ENCODE data around the gene PRKCA.
"Not testable (repeated sequence)": the region's sequence is repeated elsewhere in the genome, so short reads cannot be mapped to it uniquely, and the experiment has no call there.

Gene PRKCA

GRCh38 chr17:66722341-66722740 is 419.9 kb downstream of the PRKCA start:
- H3K27ac ChIP-seq (ENCODE audit: low read length): no peak overlapping the region
- no peaks in the 10 kb centered on the region for H3K9me3 ChIP-seq (ENCODE audit: insufficient read depth, low read length)
- 0 out of 2 replicates have a peak, but pooled peaks cover 2% of the 10 kb centered on the region for H3K4me1 ChIP-seq (ENCODE audit: low read length)
- no peaks in the 10 kb centered on the region for H3K36me3 ChIP-seq (replicated peaks; ENCODE audit: low read depth, low read length)
- no peak for TF ChIP-seq CTCF (IDR thresholded peaks at IDR 0.05; ENCODE audit: low read depth, low read length)
- TF ChIP-seq EZH2phosphoT487 (IDR thresholded peaks at IDR 0.05; ENCODE audit: low read depth): no peak
- H4K20me1 ChIP-seq (ENCODE audit: insufficient read depth, low read length): no peaks in the 10 kb centered on the region
- H2AFZ ChIP-seq (ENCODE audit: low read depth, low read length): no peak overlapping the region
- H3K9ac ChIP-seq (ENCODE audit: low read length): no peak overlapping the region
- peaks cover 14% of the 10 kb centered on the region for H3K27me3 ChIP-seq (ENCODE audit: low read depth, low read length)
- H3K79me2 ChIP-seq (ENCODE audit: low read length): no peaks in the 10 kb centered on the region
- H3K4me3 ChIP-seq (ENCODE audit: low read length): no peak overlapping the region
- no peak overlapping the region for H3K4me2 ChIP-seq (ENCODE audit: low read length)

- H3K9me3 ChIP-seq (ENCODE audit: insufficient read depth, low read length): no peaks in the 10 kb centered on the region
- H3K27ac ChIP-seq (ENCODE audit: low read length): no peak overlapping the region
- H3K4me2 ChIP-seq (ENCODE audit: low read length): no peak overlapping the region
- no peaks in the 10 kb centered on the region for H3K36me3 ChIP-seq (replicated peaks; ENCODE audit: low read depth, low read length)
- TF ChIP-seq CTCF (IDR thresholded peaks at IDR 0.05; ENCODE audit: low read depth, low read length): no peak
- TF ChIP-seq EZH2phosphoT487 (IDR thresholded peaks at IDR 0.05; ENCODE audit: low read depth): no peak
- peaks cover 9% of the 10 kb centered on the region for H3K27me3 ChIP-seq (ENCODE audit: low read depth, low read length)
- no peaks in the 10 kb centered on the region for H4K20me1 ChIP-seq (ENCODE audit: insufficient read depth, low read length)
- H3K79me2 ChIP-seq (ENCODE audit: low read length): no peaks in the 10 kb centered on the region
- no peak overlapping the region for H3K4me3 ChIP-seq (ENCODE audit: low read length)
- H2AFZ ChIP-seq (ENCODE audit: low read depth, low read length): no peak overlapping the region
- H3K4me1 ChIP-seq (ENCODE audit: low read length): no peaks in the 10 kb centered on the region
- no peak overlapping the region for H3K9ac ChIP-seq (ENCODE audit: low read length)
Measured at GRCh38 chr17:66724581-66725341, 422.3 kb downstream of the PRKCA start.

GRCh38 chr17:66725438-66725837 is 423.0 kb downstream of the PRKCA start:
- not testable (repeated sequence) for H3K27ac ChIP-seq (ENCODE audit: low read length); H2AFZ ChIP-seq (ENCODE audit: low read depth, low read length); H3K4me3 ChIP-seq (ENCODE audit: low read length); H3K27me3 ChIP-seq (ENCODE audit: low read depth, low read length); H3K4me1 ChIP-seq (ENCODE audit: low read length); H3K4me2 ChIP-seq (ENCODE audit: low read length); H3K9ac ChIP-seq (ENCODE audit: low read length); H3K79me2 ChIP-seq (ENCODE audit: low read length); H3K36me3 ChIP-seq (replicated peaks; ENCODE audit: low read depth, low read length); H3K9me3 ChIP-seq (ENCODE audit: insufficient read depth, low read length); H4K20me1 ChIP-seq (ENCODE audit: insufficient read depth, low read length)

GRCh38 chr17:66725956-66726355 is 423.5 kb downstream of the PRKCA start:
- TF ChIP-seq CTCF (IDR thresholded peaks at IDR 0.05; ENCODE audit: low read depth, low read length) (no peak), EZH2phosphoT487 (IDR thresholded peaks at IDR 0.05; ENCODE audit: low read depth) (no peak)
- no peak overlapping the region for H3K9ac ChIP-seq (ENCODE audit: low read length)
- H3K4me2 ChIP-seq (ENCODE audit: low read length): no peak overlapping the region
- H4K20me1 ChIP-seq (ENCODE audit: insufficient read depth, low read length): no peaks in the 10 kb centered on the region
- H3K4me1 ChIP-seq (ENCODE audit: low read length): no peaks in the 10 kb centered on the region
- no peaks in the 10 kb centered on the region for H3K36me3 ChIP-seq (replicated peaks; ENCODE audit: low read depth, low read length)
- peaks cover 7% of the 10 kb centered on the region; the same call in 1 of the 2 replicates for H3K27me3 ChIP-seq (ENCODE audit: low read depth, low read length)
- no peaks in the 10 kb centered on the region for H3K79me2 ChIP-seq (ENCODE audit: low read length)
- H3K27ac ChIP-seq (ENCODE audit: low read length): no peak overlapping the region
- no peak overlapping the region for H2AFZ ChIP-seq (ENCODE audit: low read depth, low read length)
- H3K9me3 ChIP-seq (ENCODE audit: insufficient read depth, low read length): no peaks in the 10 kb centered on the region
- no peak overlapping the region for H3K4me3 ChIP-seq (ENCODE audit: low read length)
